ENCODE data around the gene JADE1.

The JADE1 gene

GRCh38 chr4:128830906-128831503, 21.5 kb downstream of the JADE1 start:
- no peaks in the 10 kb centered on the region for H3K9me3 ChIP-seq (ENCODE audit: insufficient read depth, low read depth, low read length)
- H3K9me2 ChIP-seq (replicated peaks; ENCODE audit: low read depth, low read length): no peaks in the 10 kb centered on the region
- H3K9ac ChIP-seq (ENCODE audit: low read depth, low read length, poor library complexity, severe bottlenecking): no peak overlapping the region
- peaks cover 3% of the 10 kb centered on the region for H3K4me1 ChIP-seq (ENCODE audit: insufficient read depth, low read length, poor library complexity, severe bottlenecking)
- no peak overlapping the region for H2AFZ ChIP-seq (ENCODE audit: low read length)
- H3K4me2 ChIP-seq (ENCODE audit: low read depth, low read length, poor library complexity, severe bottlenecking): no peak overlapping the region
- peaks cover 60% of the 10 kb centered on the region; the same call in 1 of the 2 replicates for H3K36me3 ChIP-seq (ENCODE audit: insufficient read depth, low read length)
- H3K27me3 ChIP-seq (ENCODE audit: insufficient read depth, low read length, poor library complexity, severe bottlenecking): no peaks in the 10 kb centered on the region
- peaks cover 87% of the 10 kb centered on the region for H4K20me1 ChIP-seq (ENCODE audit: insufficient read depth, low read length, poor library complexity, severe bottlenecking)
- TF ChIP-seq CTCF (conservative IDR thresholded peaks at IDR 0.05; ENCODE audit: low read length): no peak
- TF ChIP-seq EZH2phosphoT487 (IDR thresholded peaks at IDR 0.05; ENCODE audit: borderline replicate concordance): no peak
- H3K4me3 ChIP-seq (ENCODE audit: low read length, poor library complexity, severe bottlenecking): no peak overlapping the region
- H3K79me2 ChIP-seq (ENCODE audit: insufficient read depth, low read length): peaks cover 99% of the 10 kb centered on the region
- H3F3A ChIP-seq (ENCODE audit: low read depth): no peaks in the 10 kb centered on the region

- no peaks in the 10 kb centered on the region for H3K9me2 ChIP-seq (replicated peaks; ENCODE audit: low read depth, low read length)
- TF ChIP-seq EZH2phosphoT487 (IDR thresholded peaks at IDR 0.05; ENCODE audit: borderline replicate concordance) (no peak), CTCF (conservative IDR thresholded peaks at IDR 0.05; ENCODE audit: low read length) (no peak)
- peaks cover 63% of the 10 kb centered on the region; the same call in 1 of the 2 replicates for H3K36me3 ChIP-seq (ENCODE audit: insufficient read depth, low read length)
- H3K4me3 ChIP-seq (ENCODE audit: low read length, poor library complexity, severe bottlenecking): no peak overlapping the region
- H2AFZ ChIP-seq (ENCODE audit: low read length): no peak overlapping the region
- H4K20me1 ChIP-seq (ENCODE audit: insufficient read depth, low read length, poor library complexity, severe bottlenecking): peaks cover 86% of the 10 kb centered on the region
- no peaks in the 10 kb centered on the region for H3K27me3 ChIP-seq (ENCODE audit: insufficient read depth, low read length, poor library complexity, severe bottlenecking)
- no peaks in the 10 kb centered on the region for H3F3A ChIP-seq (ENCODE audit: low read depth)
- H3K4me2 ChIP-seq (ENCODE audit: low read depth, low read length, poor library complexity, severe bottlenecking): no peak overlapping the region
- no peaks in the 10 kb centered on the region for H3K9me3 ChIP-seq (ENCODE audit: insufficient read depth, low read depth, low read length)
- peaks cover 3% of the 10 kb centered on the region for H3K4me1 ChIP-seq (ENCODE audit: insufficient read depth, low read length, poor library complexity, severe bottlenecking)
- peaks cover 97% of the 10 kb centered on the region for H3K79me2 ChIP-seq (ENCODE audit: insufficient read depth, low read length)
- no peak overlapping the region for H3K9ac ChIP-seq (ENCODE audit: low read depth, low read length, poor library complexity, severe bottlenecking)
Measured at GRCh38 chr4:128831531-128832242, 22.2 kb downstream of the JADE1 start.

DNA sequence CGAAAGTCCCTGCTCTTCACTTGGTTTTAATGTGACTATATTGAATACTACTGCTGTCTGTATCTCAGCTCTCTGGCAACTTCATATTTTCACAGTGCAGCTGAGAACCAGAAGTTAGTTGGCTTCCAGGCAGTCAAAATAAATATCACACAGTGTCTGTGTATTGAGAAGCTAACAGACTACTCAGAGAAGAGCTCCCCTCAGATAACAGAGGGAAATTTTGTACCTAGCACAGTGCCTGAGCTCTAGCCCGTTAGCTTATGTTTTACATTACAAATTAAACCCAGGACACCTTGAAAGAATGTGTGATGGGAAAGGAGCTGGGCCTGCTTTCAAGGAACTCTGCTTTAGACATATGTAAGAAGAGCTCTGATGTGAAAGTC, 22.7 kb downstream of the JADE1 start:
- Histone ChIP-seq H3K9ac (ENCODE audit: low read depth, low read length, poor library complexity, severe bottlenecking) (no peak overlapping the region), H4K20me1 (ENCODE audit: insufficient read depth, low read length, poor library complexity, severe bottlenecking) (peaks cover 86% of the 10 kb centered on the region), H3K79me2 (ENCODE audit: insufficient read depth, low read length) (peaks cover 97% of the 10 kb centered on the region), H3F3A (ENCODE audit: low read depth) (no peaks in the 10 kb centered on the region), H3K9me3 (ENCODE audit: insufficient read depth, low read depth, low read length) (no peaks in the 10 kb centered on the region), H3K4me2 (ENCODE audit: low read depth, low read length, poor library complexity, severe bottlenecking) (no peak overlapping the region), H3K36me3 (ENCODE audit: insufficient read depth, low read length) (peaks cover 69% of the 10 kb centered on the region; the same call in 1 of the 2 replicates), H2AFZ (ENCODE audit: low read length) (no peak overlapping the region), H3K27me3 (ENCODE audit: insufficient read depth, low read length, poor library complexity, severe bottlenecking) (no peaks in the 10 kb centered on the region), H3K9me2 (replicated peaks; ENCODE audit: low read depth, low read length) (no peaks in the 10 kb centered on the region), H3K4me1 (ENCODE audit: insufficient read depth, low read length, poor library complexity, severe bottlenecking) (peaks cover 3% of the 10 kb centered on the region), H3K4me3 (ENCODE audit: low read length, poor library complexity, severe bottlenecking) (no peak overlapping the region)
- TF ChIP-seq EZH2phosphoT487 (IDR thresholded peaks at IDR 0.05; ENCODE audit: borderline replicate concordance) (no peak), CTCF (conservative IDR thresholded peaks at IDR 0.05; ENCODE audit: low read length) (no peak)
